Prostate gland (tissue), 2 donors: ENCODE results near the gene EIF4B.

ENCODE experiments used
- POLR2A ChIP-seq: fragments of 450-650 bp; IDR thresholded peaks from one replicate; pipeline ENCODE4 v1.6.1; 2016; ENCODE audit warnings: antibody characterized with exemption, mild to moderate bottlenecking
- POLR2AphosphoS5 ChIP-seq: sonication (generic); formaldehyde crosslinking; IDR thresholded peaks from one replicate; pipeline ENCODE4 v1.6.1; 2017; ENCODE audit warnings: antibody characterized with exemption
- TF ChIP-seq, protein P1 (sequence below), 4 experiments: fragments of 200-600 bp in 2 of 4; fragments of 450-650 bp in 2 of 4; sonication (generic) in 2 of 4; IDR thresholded peaks; 1 replicate in 3 of 4; 2 replicates in 1 of 4; pipeline ENCODE4 v1.5.1; 2016 to 2019; ENCODE audit warnings: antibody characterized with exemption in 4 of 4, mild to moderate bottlenecking in 2 of 4, moderate library complexity in 2 of 4

DNA sequence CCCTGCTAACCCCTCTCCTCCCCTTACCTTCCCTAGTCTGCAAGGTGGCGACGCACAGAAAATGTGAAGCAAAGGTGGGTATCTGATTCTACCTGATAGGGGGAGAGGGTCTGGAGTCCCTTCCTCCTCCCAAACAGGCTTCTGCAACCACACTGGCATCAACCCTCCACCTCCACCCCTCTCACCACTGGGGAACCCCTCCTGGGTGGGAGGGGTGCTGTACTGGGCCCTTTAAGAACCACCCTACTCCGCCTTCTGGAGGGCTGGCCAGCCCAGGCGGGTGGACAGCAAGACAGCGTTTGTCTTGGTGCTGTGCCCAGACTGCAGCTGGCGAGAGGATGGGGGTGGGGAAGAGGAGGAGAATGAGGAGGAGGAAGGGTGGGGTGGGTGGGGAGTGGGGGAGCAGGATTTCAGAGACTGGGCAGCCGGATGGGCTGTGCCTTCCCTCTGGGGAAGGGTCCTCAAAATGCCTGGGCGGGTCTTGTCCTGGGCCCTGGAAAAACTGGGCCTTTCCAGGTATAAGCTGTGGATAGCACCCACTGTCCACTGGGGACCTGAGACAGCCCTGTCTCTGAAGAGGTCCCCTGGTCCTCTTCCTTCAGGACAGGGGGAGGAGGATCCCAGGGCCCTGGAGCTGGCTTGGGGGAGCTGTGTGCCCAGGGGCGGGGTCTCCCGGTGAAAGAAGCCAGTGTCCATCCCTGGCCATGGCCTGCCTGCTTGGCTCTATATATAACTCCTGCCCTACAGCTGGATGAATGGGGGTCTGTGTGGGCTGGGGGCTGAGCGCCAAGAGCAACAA lies 46.4 kb downstream of the EIF4B start:
- TF ChIP-seq, protein P1, sequence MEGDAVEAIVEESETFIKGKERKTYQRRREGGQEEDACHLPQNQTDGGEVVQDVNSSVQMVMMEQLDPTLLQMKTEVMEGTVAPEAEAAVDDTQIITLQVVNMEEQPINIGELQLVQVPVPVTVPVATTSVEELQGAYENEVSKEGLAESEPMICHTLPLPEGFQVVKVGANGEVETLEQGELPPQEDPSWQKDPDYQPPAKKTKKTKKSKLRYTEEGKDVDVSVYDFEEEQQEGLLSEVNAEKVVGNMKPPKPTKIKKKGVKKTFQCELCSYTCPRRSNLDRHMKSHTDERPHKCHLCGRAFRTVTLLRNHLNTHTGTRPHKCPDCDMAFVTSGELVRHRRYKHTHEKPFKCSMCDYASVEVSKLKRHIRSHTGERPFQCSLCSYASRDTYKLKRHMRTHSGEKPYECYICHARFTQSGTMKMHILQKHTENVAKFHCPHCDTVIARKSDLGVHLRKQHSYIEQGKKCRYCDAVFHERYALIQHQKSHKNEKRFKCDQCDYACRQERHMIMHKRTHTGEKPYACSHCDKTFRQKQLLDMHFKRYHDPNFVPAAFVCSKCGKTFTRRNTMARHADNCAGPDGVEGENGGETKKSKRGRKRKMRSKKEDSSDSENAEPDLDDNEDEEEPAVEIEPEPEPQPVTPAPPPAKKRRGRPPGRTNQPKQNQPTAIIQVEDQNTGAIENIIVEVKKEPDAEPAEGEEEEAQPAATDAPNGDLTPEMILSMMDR (IDR thresholded peaks at IDR 0.05): no peak
- TF ChIP-seq POLR2A: no peak
- TF ChIP-seq POLR2AphosphoS5: peak; percentile 92
